H1 (cell line): Measurements from ENCODE around the gene SELENBP1. TPM values are rescaled to one million over a fixed set of nuclear protein-coding genes. Genes with fewer than 3 reads are reported as not detected.

Experiments used
- CTCF ChIA-PET: fragments of 300-600 bp; sonication (Branson Sonifier 250); formaldehyde crosslinking; loops from one replicate; lab custom pipeline; 2021; ENCODE audit not compliant: partially characterized antibody; lab: Charles Lee
- POLR2A ChIA-PET: fragments of 300-600 bp; sonication (Branson Sonifier 250); formaldehyde crosslinking; loops from one replicate; lab custom pipeline; 2021; ENCODE audit warnings: inconsistent platforms; ENCODE audit not compliant: partially characterized antibody; lab: Charles Lee
- DNase-seq, 2 experiments: peaks; one replicate each; pipeline versions ENCODE4 v3.0.0 to v3.0.0-alpha.2; 2010 to 2022; ENCODE audit warnings: low spot score in 2 of 2, low read depth in 1 of 2, mixed read lengths in 1 of 2
- FAIRE-seq: peaks from 2 replicates; lab custom pipeline; 2011; peaks lifted over from hg19 to GRCh38; lab: Jason Lieb, UNC
- H2AFZ ChIP-seq: 2 replicates; pipeline ENCODE4 v1.8.1; 2012; ENCODE audit warnings: low read length, inconsistent platforms
- H2AK5ac ChIP-seq: 2 replicates; pipeline ENCODE4 v1.6.1; 2013; ENCODE audit warnings: low read depth, low read length
- H2BK120ac ChIP-seq: replicated peaks from 2 replicates; pipeline ENCODE3; 2013; ENCODE audit warnings: low read depth, low read length, inconsistent platforms
- H2BK12ac ChIP-seq: 2 replicates; pipeline ENCODE4 v1.6.1; 2013; ENCODE audit warnings: low read depth, low read length
- H2BK15ac ChIP-seq: 2 replicates; pipeline ENCODE4 v1.6.1; 2013; ENCODE audit warnings: low read length
- H2BK20ac ChIP-seq: 2 replicates; pipeline ENCODE4 v1.6.1; 2013; ENCODE audit warnings: low read length
- H2BK5ac ChIP-seq: 2 replicates; pipeline ENCODE4 v1.6.1; 2013; ENCODE audit warnings: low read depth, low read length
- H3K14ac ChIP-seq: 2 replicates; pipeline ENCODE4 v1.6.1; 2013; ENCODE audit warnings: inconsistent platforms; ENCODE audit not compliant: insufficient read length
- H3K18ac ChIP-seq: 2 replicates; pipeline ENCODE4 v1.6.1; 2013; ENCODE audit warnings: low read length; ENCODE audit errors: extremely low read depth
- H3K23ac ChIP-seq: 2 replicates; pipeline ENCODE4 v1.6.1; 2013; ENCODE audit warnings: inconsistent platforms; ENCODE audit not compliant: insufficient read length
- H3K23me2 ChIP-seq: 2 replicates; pipeline ENCODE4 v1.6.1; 2013; ENCODE audit warnings: low read depth, low read length
- H3K27ac ChIP-seq: 2 replicates; pipeline ENCODE4 v1.6.1; 2011; ENCODE audit warnings: low read depth, low read length, inconsistent platforms
- H3K27me3 ChIP-seq, 4 experiments: replicated peaks in 1 of 4; 1 replicate in 1 of 4; 2 replicates in 3 of 4; pipeline versions ENCODE4 v1.6.1 to v1.8.1; 2011 to 2013; ENCODE audit warnings: low read length in 3 of 4, mild to moderate bottlenecking in 3 of 4, inconsistent platforms in 2 of 4, mixed read lengths in 2 of 4, moderate library complexity in 1 of 4; ENCODE audit not compliant: control insufficient read depth in 3 of 4, insufficient read depth in 3 of 4; ENCODE audit errors: extremely low read depth in 1 of 4
- H3K36me3 ChIP-seq, 4 experiments: 2 replicates each; pipeline versions ENCODE4 v1.6.1 to v1.8.1; 2011 to 2013; ENCODE audit warnings: mild to moderate bottlenecking in 4 of 4, low read length in 3 of 4, moderate library complexity in 2 of 4, control low read depth in 1 of 4, inconsistent platforms in 1 of 4; ENCODE audit not compliant: insufficient read depth in 4 of 4, control insufficient read depth in 2 of 4
- H3K4ac ChIP-seq: replicated peaks from 2 replicates; pipeline ENCODE3; 2013; ENCODE audit warnings: low read length, low read depth, mixed read lengths, inconsistent platforms; ENCODE audit not compliant: insufficient read length
- H3K4me1 ChIP-seq, 4 experiments: replicated peaks in 1 of 4; 1 replicate in 1 of 4; 2 replicates in 3 of 4; pipeline versions ENCODE4 v1.6.1 to v1.8.1; 2011 to 2013; ENCODE audit warnings: low read length in 3 of 4, inconsistent platforms in 2 of 4, mixed read lengths in 1 of 4; ENCODE audit not compliant: insufficient read depth in 4 of 4, control insufficient read depth in 3 of 4
- H3K4me2 ChIP-seq, 2 experiments: 2 replicates each; pipeline versions ENCODE4 v1.6.1 to v1.8.1; 2011 to 2013; ENCODE audit warnings: low read depth in 2 of 2, low read length in 2 of 2, control low read depth in 1 of 2, inconsistent platforms in 1 of 2, mild to moderate bottlenecking in 1 of 2; ENCODE audit not compliant: insufficient read depth in 1 of 2
- H3K4me3 ChIP-seq, 4 experiments: fragments of 200-600, 300-600 bp in 1 of 4; sonication (generic), shearing (Covaris generic), sonication (Bioruptor Twin) in 1 of 4; 2 replicates each; pipeline versions ENCODE4 v1.5.1 to v1.8.1; 2011 to 2016; ENCODE audit warnings: low read length in 4 of 4, low read depth in 3 of 4, control low read depth in 2 of 4, inconsistent platforms in 2 of 4, mild to moderate bottlenecking in 2 of 4, mixed read lengths in 1 of 4, moderate library complexity in 1 of 4; ENCODE audit not compliant: insufficient read depth in 2 of 4; ENCODE audit errors: extremely low read depth in 1 of 4
- H3K56ac ChIP-seq: replicated peaks from 2 replicates; pipeline ENCODE3; 2013; ENCODE audit warnings: low read depth, mild to moderate bottlenecking, mixed read lengths, low read length, inconsistent platforms; ENCODE audit not compliant: insufficient read length
- H3K79me1 ChIP-seq: 2 replicates; pipeline ENCODE4 v1.6.1; 2013; ENCODE audit warnings: low read depth, low read length, control low read depth
- H3K79me2 ChIP-seq, 2 experiments: 2 replicates each; pipeline versions ENCODE4 v1.6.1 to v1.8.1; 2012 to 2013; ENCODE audit warnings: low read length in 2 of 2, mild to moderate bottlenecking in 2 of 2, inconsistent platforms in 1 of 2; ENCODE audit not compliant: insufficient read depth in 2 of 2, control insufficient read depth in 1 of 2
- H3K9ac ChIP-seq, 4 experiments: replicated peaks in 1 of 4; 1 replicate in 1 of 4; 2 replicates in 3 of 4; pipeline versions ENCODE4 v1.6.1 to v1.8.1; 2011 to 2013; ENCODE audit warnings: low read depth in 3 of 4, low read length in 3 of 4, control low read depth in 2 of 4, mild to moderate bottlenecking in 2 of 4, moderate library complexity in 2 of 4, inconsistent platforms in 1 of 4; ENCODE audit errors: extremely low read depth in 1 of 4
- H3K9me3 ChIP-seq, 2 experiments: 2 replicates each; pipeline versions ENCODE4 v1.6.1 to v1.8.1; 2012 to 2013; ENCODE audit warnings: mild to moderate bottlenecking in 2 of 2, moderate library complexity in 2 of 2, control low read depth in 1 of 2, inconsistent platforms in 1 of 2, low read depth in 1 of 2, low read length in 1 of 2, mixed read lengths in 1 of 2; ENCODE audit not compliant: insufficient read depth in 2 of 2
- H4K20me1 ChIP-seq, 2 experiments: replicated peaks in 1 of 2; 2 replicates each; pipeline versions ENCODE3 to v1.8.1; 2011 to 2013; ENCODE audit warnings: inconsistent platforms in 2 of 2, low read length in 2 of 2, mild to moderate bottlenecking in 1 of 2; ENCODE audit not compliant: insufficient read depth in 2 of 2, control insufficient read depth in 1 of 2
- H4K5ac ChIP-seq: 2 replicates; pipeline ENCODE4 v1.6.1; 2013; ENCODE audit warnings: low read length, low read depth, mixed read lengths, inconsistent platforms; ENCODE audit not compliant: insufficient read length
- H4K8ac ChIP-seq: 2 replicates; pipeline ENCODE4 v1.8.0; 2013; ENCODE audit warnings: mild to moderate bottlenecking, moderate library complexity, low read length, inconsistent platforms; ENCODE audit not compliant: insufficient read depth; ENCODE audit errors: extremely low read depth
- H4K91ac ChIP-seq: replicated peaks from 2 replicates; pipeline ENCODE3; 2013; ENCODE audit warnings: low read length, mixed read lengths, inconsistent platforms; ENCODE audit not compliant: insufficient read length
- GTF2F1 ChIP-seq: IDR thresholded peaks from 2 replicates; pipeline ENCODE4 v1.6.1; 2012; ENCODE audit warnings: low read depth, low read length, improper control_type of control experiment, borderline replicate concordance
- POLR2AphosphoS5 ChIP-seq: IDR thresholded peaks from 2 replicates; pipeline ENCODE4 v1.6.1; 2011; ENCODE audit warnings: low read depth, low read length
- ZNF274 ChIP-seq: IDR thresholded peaks from 2 replicates; pipeline ENCODE4 v1.7.0; 2012; ENCODE audit warnings: low read length, borderline replicate concordance; ENCODE audit errors: extremely low read depth
- WGBS, 2 experiments: shearing (Covaris generic) in 1 of 2; methylation state at CpG; one replicate each; pipeline versions ENCODE4 v1.1.6 to v1.1.7; 2013 to 2015; ENCODE audit warnings: low lambda C conversion rate in 2 of 2, mixed read lengths in 2 of 2, inconsistent platforms in 1 of 2, low coverage in 1 of 2, missing lambda C conversion rate in 1 of 2; ENCODE audit not compliant: insufficient replicate concordance in 2 of 2, insufficient coverage in 1 of 2, insufficient read length in 1 of 2; ENCODE audit errors: extremely low coverage in 1 of 2, missing lambda C conversion rate in 1 of 2; 5-methylcytosine and 5-hydroxymethylcytosine counted together
- polyA plus RNA-seq, 7 experiments: library from polyadenylated mRNA; depleted of rRNA in 3 of 7; stranded (reverse) in 5 of 7; unstranded in 2 of 7; fragments of >200 nt in 5 of 7; fragments of 200-250 nt in 2 of 7; gene quantifications; 1 replicate in 5 of 7; 2 replicates in 1 of 7; 4 replicates in 1 of 7; pipeline versions ENCODE4 v1.2.1 to v1.2.3, GENCODE V29; 2011 to 2013; ENCODE audit warnings: missing spikeins in 2 of 7, mixed read lengths in 2 of 7
- total RNA-seq: library from RNA; stranded (reverse); fragmentation: NEBNext Ultra II Directional; extraction: Animal tissue kit (Norgen Biotek cat#: 25700); gene quantifications from 2 replicates; pipeline ENCODE4 v1.2.1, GENCODE V29; 2021

The SELENBP1 gene
- total and polyA plus RNA-seq, 2 of the 8 experiments (the other 6 are each of a cell fraction or from before 2014, with no cell fraction given) = 20.0 to 32.4 TPM

GRCh38 chr1:151377150-151377884 is 4.8 kb upstream of the SELENBP1 start:
- Histone ChIP-seq H3K23me2 (peaks cover 2% of the 10 kb centered on the region; the same call in 1 of the 2 replicates), H3K27ac (no peak overlapping the region), H2AFZ (no peak overlapping the region), H3K56ac (no peak overlapping the region), H3K79me2 (no peaks in the 10 kb centered on the region), H4K5ac (no peak overlapping the region), H4K91ac (no peak overlapping the region), H2BK20ac (no peak overlapping the region), H2BK5ac (no peak overlapping the region), H2BK12ac (no peak overlapping the region), H2AK5ac (no peak overlapping the region), H2BK15ac (no peak overlapping the region), H3K9me3 (no peaks in the 10 kb centered on the region), H3K23ac (no peak overlapping the region), H3K79me1 (no peaks in the 10 kb centered on the region), H3K4me1 (peaks cover 0 to 4% (median 2%) of the 10 kb centered on the region in 4 experiments; a peak in 2 of 7 replicates), H4K20me1 (no peaks in the 10 kb centered on the region), H3K18ac (no peak overlapping the region), H3K4me3 (no peak overlapping the region), H2BK120ac (no peak overlapping the region), H3K4ac (no peak overlapping the region), H3K4me2 (no peak overlapping the region), H3K27me3 (no peaks in the 10 kb centered on the region), H3K14ac (no peak overlapping the region), H3K9ac (no peak overlapping the region), H3K36me3 (no peaks in the 10 kb centered on the region), H4K8ac (no peak overlapping the region)
- DNase-seq (no peak), FAIRE-seq (no peak)
- POLR2A ChIA-PET = interaction anchor here (0.6 kb wide), 1 partner anchor 58 kb away, joined by 3 read pairs; no protein-coding TSS in a partner anchor
- CTCF ChIA-PET = interaction anchor here (0.8 to 1.3 kb wide), 4 partner anchors 19 to 357 kb away, joined by 3 read pairs; no protein-coding TSS in a partner anchor
- no peak for TF ChIP-seq ZNF274
- no peak for TF ChIP-seq POLR2AphosphoS5
- TF ChIP-seq GTF2F1 = no peak
- WGBS, 2 experiments = 94% methylated on average over 3 of the region's 3 CpGs; no CpG with 5 or more reads in 1 of the 2 experiments
